Spleen (tissue), 11 donors: ENCODE measurements around the gene SCN4B. TPM values are rescaled to one million over a fixed set of nuclear protein-coding genes. Genes with fewer than 3 reads are reported as not detected.

Source experiments
- DNase-seq: peaks from one replicate; pipeline ENCODE4 v3.0.0-alpha.2; 2020
- H3K27ac ChIP-seq, 8 donors: fragments of 200-600 bp; sonication (generic) in 7 of 8; 1 replicate in 4 of 8; 2 replicates in 4 of 8; pipeline versions ENCODE4 v1.5.0 to v1.8.0; 2016 to 2021; ENCODE audit warnings: inconsistent platforms in 4 of 8, mild to moderate bottlenecking in 4 of 8, moderate library complexity in 1 of 8
- H3K27me3 ChIP-seq, 7 donors: fragments of 200-600 bp; sonication (generic) in 6 of 7; replicated peaks in 1 of 7; 1 replicate in 4 of 7; 2 replicates in 3 of 7; pipeline versions ENCODE4 v1.5.0 to v1.8.0; 2016 to 2021; ENCODE audit warnings: inconsistent platforms in 3 of 7, mild to moderate bottlenecking in 1 of 7
- H3K36me3 ChIP-seq, 6 donors: fragments of 200-600 bp; sonication (generic) in 5 of 6; 1 replicate in 4 of 6; 2 replicates in 2 of 6; pipeline versions ENCODE4 v1.5.0 to v1.8.0; 2016 to 2021; ENCODE audit warnings: inconsistent platforms in 2 of 6
- H3K4me1 ChIP-seq, 6 donors: fragments of 200-600 bp; sonication (generic) in 5 of 6; 1 replicate in 3 of 6; 2 replicates in 3 of 6; pipeline versions ENCODE4 v1.5.0 to v1.8.0; 2016 to 2021; ENCODE audit warnings: inconsistent platforms in 3 of 6
- H3K4me3 ChIP-seq, 8 donors: fragments of 200-600 bp; sonication (generic) in 7 of 8; 1 replicate in 4 of 8; 2 replicates in 4 of 8; pipeline versions ENCODE4 v1.5.0 to v1.8.0; 2016 to 2021; ENCODE audit warnings: inconsistent platforms in 4 of 8, mild to moderate bottlenecking in 4 of 8, moderate library complexity in 2 of 8
- H3K9me3 ChIP-seq, 8 donors: fragments of 200-600 bp; sonication (generic) in 7 of 8; 1 replicate in 4 of 8; 2 replicates in 4 of 8; pipeline versions ENCODE4 v1.5.0 to v1.8.0; 2016 to 2021; ENCODE audit warnings: inconsistent platforms in 4 of 8
- POLR2A ChIP-seq, 3 donors: fragments of 450-650 bp; IDR thresholded peaks; one replicate each; pipeline ENCODE4 v1.5.1; 2017; ENCODE audit warnings: antibody characterized with exemption in 3 of 3, mild to moderate bottlenecking in 1 of 3
- POLR2AphosphoS5 ChIP-seq, 3 donors: sonication (generic); formaldehyde crosslinking; IDR thresholded peaks; one replicate each; pipeline ENCODE4 v1.5.1; 2017; ENCODE audit warnings: antibody characterized with exemption in 3 of 3
- WGBS, 5 donors: extraction: QIAGEN DNeasy Blood & Tissue Kit in 3 of 5; methylation state at CpG; one replicate each; pipeline versions ENCODE4 v1.1.5 to v1.1.7; 2013 to 2018; 5-methylcytosine and 5-hydroxymethylcytosine counted together
- intact Hi-C: fragments of 100-400 bp; cut with DNase I; formaldehyde crosslinking; loops from one replicate; pipeline ENCODE4 v1.15.0; 2023; ENCODE audit warnings: low total_unique reads
- polyA plus RNA-seq, 3 donors: library from polyadenylated mRNA; stranded (reverse); fragments of 200-250 nt; gene quantifications; one replicate each; pipeline ENCODE4 v1.2.1, GENCODE V29; 2013
- total RNA-seq, 7 donors: library from RNA; depleted of rRNA in 3 of 7; stranded (reverse); fragments of >200 nt in 3 of 7; fragmentation: NEBNext Ultra II Directional in 4 of 7; extraction: Animal tissue kit (Norgen Biotek cat#: 25700) in 4 of 7; gene quantifications; one replicate each; pipeline versions ENCODE4 v1.1.0 to v1.2.1, GENCODE V29; 2016 to 2021
- TF ChIP-seq, protein P1 (sequence below), 11 experiments: fragments of 200-600 bp in 7 of 11; fragments of 450-650 bp in 4 of 11; sonication (generic) in 4 of 11; IDR thresholded peaks in 8 of 11; conservative IDR thresholded peaks in 3 of 11; 1 replicate in 7 of 11; 2 replicates in 4 of 11; pipeline versions ENCODE4 v1.4.0 to v1.8.0; 2016 to 2021; ENCODE audit warnings: antibody characterized with exemption in 11 of 11, inconsistent platforms in 4 of 11, mild to moderate bottlenecking in 1 of 11
- donor health status: healthy with polysubstance abuse.
- donor health status: DM: no; HTN: no; CAD: no; lungs with moderate emphysema.
- donor health status: DM: no; HTN: no; CAD: no.
- donor health status: Bipolar disorder and iron deficiency.
- donor health status: healthy.
- donor health status: DM: no; HTN: no; CAD: no.
- donor health status: DM: yes; HTN: yes; CAD: no.

SCN4B gene
- total and polyA plus RNA-seq, 10 donors, result 0.06 to 1.9 (median 0.41) TPM; not detected in 2

DNA sequence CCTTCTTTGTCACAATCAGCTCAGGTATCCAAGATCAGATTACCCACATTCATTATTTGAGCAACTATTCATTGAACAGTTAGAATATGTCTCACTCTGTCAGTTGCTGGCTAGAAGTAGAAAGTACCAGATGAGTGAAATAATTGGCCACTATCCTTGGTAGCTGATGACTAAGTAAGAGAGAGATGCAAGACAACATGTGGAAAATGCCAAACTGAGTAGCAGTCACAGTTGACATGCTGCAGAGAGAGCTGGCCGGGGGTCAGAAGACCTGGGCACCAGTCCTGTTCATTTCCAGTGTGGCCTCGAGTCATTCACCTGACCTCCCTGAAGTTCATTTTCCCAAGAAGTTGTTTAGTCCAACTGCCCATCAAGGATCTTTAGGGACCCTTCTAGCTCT lies 43.4 kb downstream of the SCN4B start:
- H3K27me3 ChIP-seq, result no peaks in the 10 kb centered on the region
- no peak for DNase-seq
- WGBS, 5 donors, result 50 to 90% (median 74%) methylated on average over 2 of the region's 2 CpGs
- H3K9me3 ChIP-seq, result no peaks in the 10 kb centered on the region
- no peak overlapping the region for H3K27ac ChIP-seq
- no peak overlapping the region for H3K4me3 ChIP-seq
- H3K36me3 ChIP-seq, result no peaks in the 10 kb centered on the region
- intact Hi-C loops, result no loop called here
- no peaks in the 10 kb centered on the region for H3K4me1 ChIP-seq
- TF ChIP-seq POLR2AphosphoS5 (IDR thresholded peaks at IDR 0.05) (no peak), POLR2A (IDR thresholded peaks at IDR 0.05) (no peak)
- TF ChIP-seq, protein P1, sequence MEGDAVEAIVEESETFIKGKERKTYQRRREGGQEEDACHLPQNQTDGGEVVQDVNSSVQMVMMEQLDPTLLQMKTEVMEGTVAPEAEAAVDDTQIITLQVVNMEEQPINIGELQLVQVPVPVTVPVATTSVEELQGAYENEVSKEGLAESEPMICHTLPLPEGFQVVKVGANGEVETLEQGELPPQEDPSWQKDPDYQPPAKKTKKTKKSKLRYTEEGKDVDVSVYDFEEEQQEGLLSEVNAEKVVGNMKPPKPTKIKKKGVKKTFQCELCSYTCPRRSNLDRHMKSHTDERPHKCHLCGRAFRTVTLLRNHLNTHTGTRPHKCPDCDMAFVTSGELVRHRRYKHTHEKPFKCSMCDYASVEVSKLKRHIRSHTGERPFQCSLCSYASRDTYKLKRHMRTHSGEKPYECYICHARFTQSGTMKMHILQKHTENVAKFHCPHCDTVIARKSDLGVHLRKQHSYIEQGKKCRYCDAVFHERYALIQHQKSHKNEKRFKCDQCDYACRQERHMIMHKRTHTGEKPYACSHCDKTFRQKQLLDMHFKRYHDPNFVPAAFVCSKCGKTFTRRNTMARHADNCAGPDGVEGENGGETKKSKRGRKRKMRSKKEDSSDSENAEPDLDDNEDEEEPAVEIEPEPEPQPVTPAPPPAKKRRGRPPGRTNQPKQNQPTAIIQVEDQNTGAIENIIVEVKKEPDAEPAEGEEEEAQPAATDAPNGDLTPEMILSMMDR (IDR thresholded peaks at IDR 0.05 in 8 of 11, conservative IDR thresholded peaks at IDR 0.05 in 3 of 11), result no peak

DNA sequence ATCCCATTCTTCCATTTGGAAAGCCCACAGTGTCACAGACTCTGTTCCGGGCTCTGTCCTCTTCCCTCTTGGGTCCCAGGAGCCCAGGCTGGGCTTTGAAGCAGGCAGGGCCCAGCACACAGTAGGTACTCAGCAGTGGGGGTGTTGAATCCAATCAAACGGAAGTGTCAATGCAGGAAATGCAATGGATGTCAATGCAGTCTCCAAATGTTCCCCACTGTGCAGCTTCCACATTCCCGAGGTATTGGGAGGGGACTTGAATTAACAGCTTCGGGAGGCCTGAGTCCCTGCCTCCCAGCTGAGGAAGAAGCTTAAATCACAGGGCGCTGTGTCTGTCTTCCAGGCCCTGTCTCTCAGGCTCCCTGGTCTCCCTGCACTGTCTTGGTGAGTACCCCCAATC lies 44.1 kb downstream of the SCN4B start:
- DNase-seq, result no peak
- no peaks in the 10 kb centered on the region for H3K4me1 ChIP-seq
- no peak overlapping the region for H3K27ac ChIP-seq
- WGBS, 5 donors, result 77 to 82% (median 80%) methylated on average over 5 of the region's 5 CpGs
- H3K4me3 ChIP-seq, result no peak overlapping the region
- no peaks in the 10 kb centered on the region for H3K9me3 ChIP-seq
- H3K27me3 ChIP-seq, result no peaks in the 10 kb centered on the region
- TF ChIP-seq, protein P1 (IDR thresholded peaks at IDR 0.05 in 8 of 11, conservative IDR thresholded peaks at IDR 0.05 in 3 of 11), result no peak
- no peak for TF ChIP-seq POLR2A (IDR thresholded peaks at IDR 0.05)
- no peak for TF ChIP-seq POLR2AphosphoS5 (IDR thresholded peaks at IDR 0.05)
- H3K36me3 ChIP-seq, result no peaks in the 10 kb centered on the region
- intact Hi-C loops, result no loop called here

DNA sequence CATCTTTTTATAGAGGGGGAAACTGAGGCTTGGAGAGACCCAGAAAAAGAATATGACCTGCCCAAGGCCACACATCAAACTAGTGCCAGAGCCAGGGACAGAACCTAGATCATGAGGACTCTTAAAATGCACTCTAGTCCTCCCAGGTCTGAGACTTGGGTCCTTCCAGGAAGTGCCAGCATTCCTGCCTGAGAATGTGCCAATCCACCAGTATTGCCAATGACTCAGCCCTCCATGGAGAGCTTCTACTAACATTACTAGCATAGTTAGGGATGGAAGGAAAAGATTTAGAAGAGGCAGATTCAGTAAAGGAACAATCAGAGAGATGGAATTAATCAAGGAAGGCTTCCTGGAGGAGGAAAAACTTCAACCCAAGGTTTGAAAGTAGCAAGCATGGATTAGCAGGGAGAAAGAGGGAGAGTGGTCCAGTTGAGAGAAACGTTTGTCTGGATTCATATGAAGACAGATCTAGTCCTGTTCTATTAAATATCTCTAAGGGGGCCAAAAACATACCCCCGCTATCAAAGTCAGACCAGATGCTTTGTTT lies 45.8 kb downstream of the SCN4B start:
- Histone ChIP-seq H3K27me3 (no peaks in the 10 kb centered on the region), H3K9me3 (no peaks in the 10 kb centered on the region), H3K4me1 (no peaks in the 10 kb centered on the region), H3K4me3 (no peak overlapping the region), H3K27ac (no peak overlapping the region), H3K36me3 (no peaks in the 10 kb centered on the region)
- intact Hi-C loops, result no loop called here
- DNase-seq, result no peak
- TF ChIP-seq, protein P1 (IDR thresholded peaks at IDR 0.05 in 8 of 11, conservative IDR thresholded peaks at IDR 0.05 in 3 of 11), result no peak
- no peak for TF ChIP-seq POLR2A (IDR thresholded peaks at IDR 0.05)
- TF ChIP-seq POLR2AphosphoS5 (IDR thresholded peaks at IDR 0.05), result no peak
- 75 to 89% (median 83%) methylated on average over 2 of the region's 2 CpGs for WGBS, 5 donors

DNA sequence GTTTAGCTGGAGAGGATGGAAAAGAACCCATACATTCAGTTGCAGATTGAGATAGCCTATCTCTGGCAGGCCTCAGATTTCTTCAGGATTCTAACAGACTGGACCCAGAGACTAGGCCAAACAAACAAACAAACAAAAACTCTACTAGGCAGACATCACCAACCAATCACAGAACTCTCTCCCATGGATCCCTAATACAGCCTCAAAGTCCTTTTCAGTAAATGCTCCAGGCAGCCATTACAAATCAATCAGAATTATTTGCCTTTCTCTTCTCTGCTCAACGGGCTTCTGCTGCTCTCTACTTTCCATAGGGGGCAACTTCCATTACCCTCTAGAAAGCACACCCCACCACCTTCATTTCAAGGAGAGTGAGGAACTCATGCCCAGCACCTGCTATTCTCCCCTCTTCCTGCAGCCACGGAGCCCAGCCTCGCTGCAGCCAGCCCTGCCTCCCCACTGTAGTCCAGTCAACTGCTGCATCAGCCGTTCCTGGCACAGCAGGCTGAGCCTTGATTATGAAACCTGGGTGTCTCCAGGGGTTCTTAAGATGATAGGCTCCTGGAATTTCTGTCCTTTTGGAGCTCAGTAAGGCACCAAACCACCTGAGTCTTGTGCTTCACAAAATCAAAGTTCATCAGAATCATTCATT lies 46.8 kb downstream of the SCN4B start:
- Histone ChIP-seq H3K27me3 (no peaks in the 10 kb centered on the region), H3K4me3 (no peak overlapping the region), H3K36me3 (no peaks in the 10 kb centered on the region), H3K4me1 (no peaks in the 10 kb centered on the region), H3K27ac (no peak overlapping the region), H3K9me3 (no peaks in the 10 kb centered on the region)
- WGBS, 5 donors, result 63 to 78% (median 75%) methylated on average over 4 of the region's 4 CpGs
- no peak for DNase-seq
- intact Hi-C loops, result no loop called here
- no peak for TF ChIP-seq POLR2A (IDR thresholded peaks at IDR 0.05)
- no peak for TF ChIP-seq POLR2AphosphoS5 (IDR thresholded peaks at IDR 0.05)
- TF ChIP-seq, protein P1 (IDR thresholded peaks at IDR 0.05 in 8 of 11, conservative IDR thresholded peaks at IDR 0.05 in 3 of 11), result no peak
